HepG2 (cell line): ENCODE data around the gene GRAMD1A. TPM values are rescaled to one million over a fixed set of nuclear protein-coding genes. Genes with fewer than 3 reads are reported as not detected.

ENCODE experiments used
- ARID3A ChIP-seq: IDR thresholded peaks from 2 replicates; pipeline ENCODE4 v1.6.1; 2012; ENCODE audit warnings: low read depth, low read length, improper control_type of control experiment
- ARNT ChIP-seq: fragments of 450-650 bp; IDR thresholded peaks from 2 replicates; pipeline ENCODE4 v1.6.1; 2017
- CSRNP2 ChIP-seq: sonication (generic); formaldehyde crosslinking; conservative IDR thresholded peaks from 2 replicates; pipeline ENCODE4 v1.8.0; 2022; ENCODE audit warnings: low read depth, missing genetic modification reagents
- E2F2 ChIP-seq: sonication (generic); formaldehyde crosslinking; IDR thresholded peaks from 2 replicates; pipeline ENCODE4 v1.4.0; 2020; ENCODE audit warnings: missing genetic modification reagents, borderline replicate concordance
- E2F5 ChIP-seq: sonication (generic); formaldehyde crosslinking; conservative IDR thresholded peaks from 2 replicates; pipeline ENCODE4 v1.4.0; 2020; ENCODE audit warnings: missing genetic modification reagents
- EEA1 ChIP-seq: sonication (generic); formaldehyde crosslinking; IDR thresholded peaks from 2 replicates; pipeline ENCODE4 v1.5.1; 2020; ENCODE audit warnings: mild to moderate bottlenecking, missing genetic modification reagents, borderline replicate concordance
- GZF1 ChIP-seq: sonication (generic); formaldehyde crosslinking; IDR thresholded peaks from 2 replicates; pipeline ENCODE4 v1.5.1; 2020; ENCODE audit warnings: mild to moderate bottlenecking, missing genetic modification reagents
- HES4 ChIP-seq: sonication (generic); formaldehyde crosslinking; IDR thresholded peaks from 2 replicates; pipeline ENCODE4 v1.9.0; 2021; ENCODE audit warnings: mild to moderate bottlenecking, missing genetic modification reagents, borderline replicate concordance
- HOXA3 ChIP-seq: sonication (generic); formaldehyde crosslinking; IDR thresholded peaks from 2 replicates; pipeline ENCODE4 v1.5.0; 2020; ENCODE audit warnings: missing genetic modification reagents
- IRX3 ChIP-seq: sonication (generic); formaldehyde crosslinking; IDR thresholded peaks from 2 replicates; pipeline ENCODE4 v1.8.1; 2023; ENCODE audit warnings: mild to moderate bottlenecking, low read depth, missing genetic modification reagents, borderline replicate concordance
- KDM4B ChIP-seq: sonication (generic); formaldehyde crosslinking; IDR thresholded peaks from 2 replicates; pipeline ENCODE4 v1.4.0; 2020; ENCODE audit warnings: missing genetic modification reagents
- MEIS1 ChIP-seq: sonication (generic); formaldehyde crosslinking; IDR thresholded peaks from 2 replicates; pipeline ENCODE4 v1.9.0; 2021; ENCODE audit warnings: mild to moderate bottlenecking, missing genetic modification reagents, moderate library complexity, borderline replicate concordance
- NCOR1 ChIP-seq: fragments of 200-600 bp; sonication (generic); IDR thresholded peaks from 2 replicates; pipeline ENCODE4 v1.7.0; 2017; ENCODE audit warnings: antibody characterized with exemption, low read length, borderline replicate concordance
- REL ChIP-seq: sonication (generic); formaldehyde crosslinking; conservative IDR thresholded peaks from 2 replicates; pipeline ENCODE4 v1.8.0; 2022; ENCODE audit warnings: mild to moderate bottlenecking, missing genetic modification reagents, moderate library complexity
- SIN3A ChIP-seq: IDR thresholded peaks from 2 replicates; pipeline ENCODE4 v1.6.1; 2011; ENCODE audit warnings: low read depth, mild to moderate bottlenecking, control low read depth, low read length, borderline replicate concordance
- SIX1 ChIP-seq: sonication (generic); formaldehyde crosslinking; IDR thresholded peaks from 2 replicates; pipeline ENCODE4 v1.4.0; 2020; ENCODE audit warnings: missing genetic modification reagents, borderline replicate concordance
- SMC3 ChIP-seq: IDR thresholded peaks from 2 replicates; pipeline ENCODE4 v1.6.1; 2011; ENCODE audit warnings: low read length, improper control_type of control experiment
- ZFP90 ChIP-seq: sonication (generic); formaldehyde crosslinking; IDR thresholded peaks from 2 replicates; pipeline ENCODE4 v1.8.0; 2022; ENCODE audit warnings: missing genetic modification reagents, mild to moderate bottlenecking, inconsistent platforms, borderline replicate concordance
- ZNF20 ChIP-seq: sonication (generic); formaldehyde crosslinking; IDR thresholded peaks from 2 replicates; pipeline ENCODE4 v1.4.0; 2020; ENCODE audit warnings: mild to moderate bottlenecking, moderate library complexity, missing genetic modification reagents
- ZNF235 ChIP-seq: sonication (generic); formaldehyde crosslinking; IDR thresholded peaks from 2 replicates; pipeline ENCODE4 v1.8.1; 2023; ENCODE audit warnings: mild to moderate bottlenecking, missing genetic modification reagents, borderline replicate concordance
- ZNF484 ChIP-seq: sonication (generic); formaldehyde crosslinking; IDR thresholded peaks from 2 replicates; pipeline ENCODE4 v1.5.1; 2020; ENCODE audit warnings: mild to moderate bottlenecking, low read depth, missing genetic modification reagents, borderline replicate concordance
- ZNF546 ChIP-seq: sonication (generic); formaldehyde crosslinking; conservative IDR thresholded peaks from 2 replicates; pipeline ENCODE4 v1.8.1; 2023; ENCODE audit warnings: mild to moderate bottlenecking, missing genetic modification reagents
- ZNF619 ChIP-seq: sonication (generic); formaldehyde crosslinking; IDR thresholded peaks from 2 replicates; pipeline ENCODE4 v1.4.0; 2020; ENCODE audit warnings: mild to moderate bottlenecking, missing genetic modification reagents
- ZNF670 ChIP-seq: sonication (generic); formaldehyde crosslinking; IDR thresholded peaks from 2 replicates; pipeline ENCODE4 v1.8.0; 2022; ENCODE audit warnings: mild to moderate bottlenecking, missing genetic modification reagents, borderline replicate concordance
- polyA plus RNA-seq, 8 experiments: library from polyadenylated mRNA; depleted of rRNA in 3 of 8; stranded (reverse) in 7 of 8; unstranded in 1 of 8; fragments of >200 nt; fragmentation: Illumina TruSeq in 4 of 8; extraction: Trizol in 4 of 8; gene quantifications; 2 replicates each; pipeline versions ENCODE4 v1.2.1 to v1.2.3, GENCODE V29; 2011 to 2016; ENCODE audit warnings: low read depth in 4 of 8, missing spikeins in 1 of 8, mixed read lengths in 1 of 8; ENCODE audit not compliant: insufficient read depth in 1 of 8
- total RNA-seq, 5 experiments: library from RNA; depleted of rRNA; stranded (reverse); fragments of >200 nt; fragmentation: Illumina TruSeq; extraction: Trizol; gene quantifications; 2 replicates each; pipeline ENCODE4 v1.2.3, GENCODE V29; 2016; ENCODE audit warnings: low read depth in 1 of 5

The GRAMD1A gene
- total and polyA plus RNA-seq, 2 of the 13 experiments (the other 11 are each of a cell fraction or from before 2014, with no cell fraction given) = 14.7 to 181 TPM

GRCh38 chr19:34994643-34995541 is 5.2 kb upstream of the GRAMD1A start (continued):
- TF ChIP-seq IRX3 (CRISPR knock-in tag) = no peak
- TF ChIP-seq NCOR1 = peak; percentile 8; the same call in 1 of the 2 replicates
- TF ChIP-seq ZNF670 (CRISPR knock-in tag) = peak; percentile 46; the same call in 1 of the 2 replicates
- TF ChIP-seq E2F5 (CRISPR knock-in tag) = no peak
- no peak for TF ChIP-seq SMC3
- TF ChIP-seq CSRNP2 = no peak
- TF ChIP-seq ARNT = no peak
- TF ChIP-seq KDM4B (CRISPR knock-in tag) = peak; percentile 80; the same call in 1 of the 2 replicates
- TF ChIP-seq ZNF546 (CRISPR knock-in tag) = no peak
- no peak for TF ChIP-seq ZNF20 (CRISPR knock-in tag)
- peak; percentile 70; the same call in 1 of the 2 replicates for TF ChIP-seq SIX1
- TF ChIP-seq SIN3A = peak; percentile 85; the same call in 1 of the 2 replicates
- peak; percentile 51; the same call in 1 of the 2 replicates for TF ChIP-seq HOXA3 (CRISPR knock-in tag)
- TF ChIP-seq ZNF619 (CRISPR knock-in tag) = no peak
- TF ChIP-seq E2F2 (CRISPR knock-in tag) = no peak
- TF ChIP-seq GZF1 (CRISPR knock-in tag) = no peak
- no peak for TF ChIP-seq REL
- no peak for TF ChIP-seq ARID3A
- no peak for TF ChIP-seq ZNF484 (CRISPR knock-in tag)
- TF ChIP-seq ZNF235 (CRISPR knock-in tag) = no peak
- 0 out of 2 replicates have a peak, but pooled peaks have one; percentile 59 for TF ChIP-seq MEIS1
- TF ChIP-seq HES4 (CRISPR knock-in tag) = no peak
- no peak for TF ChIP-seq ZFP90 (CRISPR knock-in tag)
- TF ChIP-seq EEA1 = peak; percentile 53; the same call in 1 of the 2 replicates
